ENCODE data around the gene GAB2. TPM values are rescaled to one million over a fixed set of nuclear protein-coding genes. Genes with fewer than 3 reads are reported as not detected.

Gene GAB2
- total and polyA plus RNA-seq, 12 donors = 2.4 to 22.4 (median 16.2) TPM

- TF ChIP-seq POLR2A (IDR thresholded peaks at IDR 0.05) = no peak
- no peak for TF ChIP-seq CTCF (IDR thresholded peaks at IDR 0.05)
- WGBS, 4 donors = 55 to 63% (median 57%) methylated on average over 4 of the region's 4 CpGs
- intact Hi-C loops (cut with DNase I) = no loop called here
These were observed 45.4 kb downstream of the GAB2 start for GRCh38 chr11:78372114-78372768.

GRCh38 chr11:78371221-78371891 is 46.3 kb downstream of the GAB2 start:
- intact Hi-C loops (cut with DNase I) = no loop called here
- no peak for DNase-seq
- Histone ChIP-seq H3K27ac (peak overlapping the region in 1 of 5 donors; percentile 2), H3K9me3 (replicated peaks in 1 of 3) (no peaks in the 10 kb centered on the region), H3K36me3 (replicated peaks in 1 of 2) (no peaks in the 10 kb centered on the region), H3K27me3 (no peaks in the 10 kb centered on the region), H3K4me1 (replicated peaks in 1 of 2) (peaks cover 0 to 11% of the 10 kb centered on the region in 2 donors), H3K4me3 (no peak overlapping the region)
- 64 to 65% (median 64%) methylated on average over 5 of the region's 5 CpGs for WGBS, 4 donors
- TF ChIP-seq CTCF (IDR thresholded peaks at IDR 0.05) (no peak), POLR2A (IDR thresholded peaks at IDR 0.05) (no peak)

More at GRCh38 chr11:78372114-78372768, 45.4 kb downstream of the GAB2 start:
- Histone ChIP-seq H3K9me3 (replicated peaks in 1 of 3) (no peaks in the 10 kb centered on the region), H3K27me3 (no peaks in the 10 kb centered on the region), H3K27ac (no peak overlapping the region), H3K36me3 (replicated peaks in 1 of 2) (no peaks in the 10 kb centered on the region), H3K4me3 (no peak overlapping the region), H3K4me1 (replicated peaks in 1 of 2) (peaks cover 0 to 11% of the 10 kb centered on the region in 2 donors)
- no peak for DNase-seq

- Histone ChIP-seq H3K4me3 (no peak overlapping the region), H3K4me1 (replicated peaks in 1 of 2) (peaks cover 0 to 15% of the 10 kb centered on the region in 2 donors), H3K27ac (peak overlapping the region in 1 of 5 donors; percentile 2), H3K9me3 (replicated peaks in 1 of 3) (no peaks in the 10 kb centered on the region), H3K36me3 (replicated peaks in 1 of 2) (no peaks in the 10 kb centered on the region), H3K27me3 (no peaks in the 10 kb centered on the region)
- 64 to 69% (median 66%) methylated on average over 7 of the region's 7 CpGs for WGBS, 4 donors
- TF ChIP-seq CTCF (IDR thresholded peaks at IDR 0.05) (no peak), POLR2A (IDR thresholded peaks at IDR 0.05) (no peak)
- intact Hi-C loops (cut with DNase I) = no loop called here
- no peak for DNase-seq
These were observed 47.0 kb downstream of the GAB2 start for GRCh38 chr11:78370406-78371172.

GRCh38 chr11:78365381-78365792 is 52.2 kb downstream of the GAB2 start:
- intact Hi-C loops (cut with DNase I) = no loop called here
- TF ChIP-seq CTCF (IDR thresholded peaks at IDR 0.05) (no peak), POLR2A (IDR thresholded peaks at IDR 0.05) (no peak)
- Histone ChIP-seq H3K27ac (no peak overlapping the region), H3K9me3 (replicated peaks in 1 of 3) (no peaks in the 10 kb centered on the region), H3K27me3 (no peaks in the 10 kb centered on the region), H3K4me1 (replicated peaks in 1 of 2) (peaks cover 0 to 14% of the 10 kb centered on the region in 2 donors), H3K36me3 (replicated peaks in 1 of 2) (no peaks in the 10 kb centered on the region), H3K4me3 (no peak overlapping the region)
- DNase-seq = no peak
- 63 to 83% (median 73%) methylated on average over 2 of the region's 2 CpGs for WGBS, 4 donors

All from adrenal gland (tissue), 12 donors.